ENCODE measurements around the gene SLC9C1. TPM values are rescaled to one million over a fixed set of nuclear protein-coding genes. Genes with fewer than 3 reads are reported as not detected.
A peak's percentile ranks its signal among the peaks of the same experiment; 100 is the strongest.

The SLC9C1 gene
- total RNA-seq, 4 donors from 2014 or later, result not detected

- in situ Hi-C loops (cut with MboI; ENCODE audit: low pct_ligation_motif_present in 1 of 4, low pct_unique_long_range_greater_than_20kb in 1 of 4, low sequenced_read_pairs in 3 of 4), result loop anchor here in 2 of 4 donors (25.0 kb wide), 1 partner anchor 379 kb away; no protein-coding TSS in a partner anchor
Measured at GRCh38 chr3:112133626-112134334, 160.2 kb downstream of the SLC9C1 start.

GRCh38 chr3:112132975-112133448, 161.0 kb downstream of the SLC9C1 start, which contains the start of gene GCSAM:
TSS of gene GCSAM (minus strand) at chr3:112133248. CDS start at chr3:112133120, 128 bp downstream.
- intact Hi-C loops (cut with DNase I; ENCODE audit: low total_unique reads), result no loop called here
- H3K27ac ChIP-seq, result peak within 1 kb of the TSS in 3 of 4 donors; percentile 4 to 49 (median 39)

More at GRCh38 chr3:112133626-112134334, 160.2 kb downstream of the SLC9C1 start:
- Histone ChIP-seq H3K27me3 (no peaks in the 10 kb centered on the region), H3K4me1 (peaks cover 0 to 5% (median 0%) of the 10 kb centered on the region in 4 donors), H3K27ac (no peak overlapping the region), H3K4me3 (no peak overlapping the region), H3K9me3 (no peaks in the 10 kb centered on the region), H3K36me3 (no peaks in the 10 kb centered on the region)
- 88% methylated on average over 5 of the region's 5 CpGs; no CpG with 5 or more reads in 1 of the 2 donors for WGBS, 2 donors (ENCODE audit: low coverage in 1 of 2)
- intact Hi-C loops (cut with DNase I; ENCODE audit: low total_unique reads), result no loop called here
- no peak for TF ChIP-seq CTCF (IDR thresholded peaks at IDR 0.05)
- TF ChIP-seq POLR2AphosphoS5 (IDR thresholded peaks at IDR 0.05), result no peak
- TF ChIP-seq EP300 (IDR thresholded peaks at IDR 0.05; ENCODE audit: low read depth), result no peak
- TF ChIP-seq POLR2A (IDR thresholded peaks at IDR 0.05), result no peak
- DNase-seq, result no peak

GRCh38 chr3:112132554-112132953, 161.5 kb downstream of the SLC9C1 start:
- intact Hi-C loops (cut with DNase I; ENCODE audit: low total_unique reads), result no loop called here
- Histone ChIP-seq H3K4me3 (no peak overlapping the region), H3K27me3 (no peaks in the 10 kb centered on the region), H3K9me3 (no peaks in the 10 kb centered on the region), H3K4me1 (peaks cover 0 to 8% (median 0%) of the 10 kb centered on the region in 4 donors), H3K36me3 (no peaks in the 10 kb centered on the region), H3K27ac (peak overlapping the region in 3 of 4 donors; percentile 4 to 49 (median 39))
- DNase-seq, result no peak
- 100% methylated on average over 1 of the region's 1 CpG for WGBS, 2 donors (ENCODE audit: low coverage in 1 of 2)
- TF ChIP-seq POLR2A (IDR thresholded peaks at IDR 0.05) (no peak), CTCF (IDR thresholded peaks at IDR 0.05) (no peak), POLR2AphosphoS5 (IDR thresholded peaks at IDR 0.05) (no peak), EP300 (IDR thresholded peaks at IDR 0.05; ENCODE audit: low read depth) (no peak)
- in situ Hi-C loops (cut with MboI; ENCODE audit: low pct_ligation_motif_present in 1 of 4, low pct_unique_long_range_greater_than_20kb in 1 of 4, low sequenced_read_pairs in 3 of 4), result loop anchor here in 2 of 4 donors (25.0 kb wide), 1 partner anchor 380 kb away; no protein-coding TSS in a partner anchor

More at GRCh38 chr3:112132975-112133448, 161.0 kb downstream of the SLC9C1 start, which contains the start of gene GCSAM:
- 0 to 55% methylated on average over 2 to 5 of the region's 5 CpGs for WGBS, 2 donors (ENCODE audit: low coverage in 1 of 2)
- Histone ChIP-seq H3K27me3 (no peaks in the 10 kb centered on the region), H3K36me3 (no peaks in the 10 kb centered on the region), H3K4me3 (no peak within 1 kb of the TSS), H3K9me3 (no peaks in the 10 kb centered on the region), H3K4me1 (peaks cover 0 to 5% (median 0%) of the 10 kb centered on the region in 4 donors)
- in situ Hi-C loops (cut with MboI; ENCODE audit: low pct_ligation_motif_present in 1 of 4, low pct_unique_long_range_greater_than_20kb in 1 of 4, low sequenced_read_pairs in 3 of 4), result loop anchor here in 2 of 4 donors (25.0 kb wide), 1 partner anchor 379 kb away; no protein-coding TSS in a partner anchor
- TF ChIP-seq EP300 (IDR thresholded peaks at IDR 0.05; ENCODE audit: low read depth) (no peak), POLR2AphosphoS5 (IDR thresholded peaks at IDR 0.05) (peak; percentile 11 to 46 (median 26)), CTCF (IDR thresholded peaks at IDR 0.05) (no peak), POLR2A (IDR thresholded peaks at IDR 0.05) (no peak)
- DNase-seq, result peak; percentile 58

GRCh38 chr3:112132088-112132487, 161.9 kb downstream of the SLC9C1 start:
- in situ Hi-C loops (cut with MboI; ENCODE audit: low pct_ligation_motif_present in 1 of 4, low pct_unique_long_range_greater_than_20kb in 1 of 4, low sequenced_read_pairs in 3 of 4) (loop anchor here in 2 of 4 donors (25.0 kb wide), 1 partner anchor 380 kb away; no protein-coding TSS in a partner anchor), intact Hi-C loops (cut with DNase I; ENCODE audit: low total_unique reads) (no loop called here)
- no peaks in the 10 kb centered on the region for H3K27me3 ChIP-seq
- no peak for DNase-seq
- peaks cover 0 to 4% (median 0%) of the 10 kb centered on the region in 4 donors for H3K4me1 ChIP-seq
- H3K27ac ChIP-seq, result no peak overlapping the region
- 85 to 95% methylated on average over 3 of the region's 3 CpGs for WGBS, 2 donors (ENCODE audit: low coverage in 1 of 2)
- no peaks in the 10 kb centered on the region for H3K36me3 ChIP-seq
- TF ChIP-seq POLR2A (IDR thresholded peaks at IDR 0.05), result no peak
- TF ChIP-seq POLR2AphosphoS5 (IDR thresholded peaks at IDR 0.05), result no peak
- no peak for TF ChIP-seq CTCF (IDR thresholded peaks at IDR 0.05)
- TF ChIP-seq EP300 (IDR thresholded peaks at IDR 0.05; ENCODE audit: low read depth), result no peak
- no peak overlapping the region for H3K4me3 ChIP-seq
- H3K9me3 ChIP-seq, result no peaks in the 10 kb centered on the region
